ENCODE data around the gene GABARAP. TPM values are rescaled to one million over a fixed set of nuclear protein-coding genes. Genes with fewer than 3 reads are reported as not detected.

GABARAP gene
- total and polyA plus RNA-seq, 7 experiments from 2014 or later: 214 to 950 (median 296) TPM

DNA sequence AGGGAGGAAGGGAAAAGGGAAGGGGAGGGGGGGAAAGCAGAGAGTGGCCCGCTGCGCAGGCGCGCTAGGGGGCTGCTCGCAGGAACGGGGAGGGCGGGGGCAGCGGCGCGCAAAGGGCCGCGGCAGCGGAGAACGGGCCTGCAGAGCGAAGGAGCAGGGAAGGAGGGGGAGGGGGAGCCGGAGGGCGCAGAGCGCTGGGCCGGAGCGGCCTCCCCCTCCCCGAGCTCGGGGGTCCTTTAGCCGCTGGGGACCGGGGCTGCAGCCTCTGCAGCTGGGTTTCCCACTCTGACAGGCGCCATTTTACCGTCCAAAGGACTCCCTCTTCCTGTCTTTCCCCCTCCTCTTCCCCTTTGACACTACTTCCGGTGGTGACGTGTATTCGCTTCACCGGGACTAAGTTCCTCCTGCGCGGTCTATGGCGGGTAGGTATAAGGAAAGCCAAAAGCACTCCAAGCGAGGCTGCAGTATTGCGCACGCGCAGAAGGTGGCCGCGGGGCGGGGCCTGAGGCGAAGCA, 9.5 kb upstream of the GABARAP start, which contains the start of gene CTDNEP1:
TSS of gene CTDNEP1 (minus strand) at position 74 of the 515 bp plus-strand sequence. CDS start 438 bp downstream, outside the sequence.
- Mint-ChIP-seq H3K27me3 (peaks cover 0 to 4% (median 0%) of the 10 kb centered on the region in 5 donors), H3K9me3 (no peaks in the 10 kb centered on the region), H3K4me1 (peaks cover 29 to 55% (median 42%) of the 10 kb centered on the region in 7 donors), H3K36me3 (peaks cover 4 to 17% (median 7%) of the 10 kb centered on the region in 5 donors), H3K27ac (peak within 1 kb of the TSS; percentile 95 to 100 (median 99)), H3K4me3 (peak within 1 kb of the TSS; percentile 85 to 98 (median 96))
- no peaks in the 10 kb centered on the region for H3K27me3 ChIP-seq (ENCODE audit: control insufficient read depth in 2 of 2, insufficient read depth in 2 of 2, low read length in 2 of 2)
- H3K36me3 ChIP-seq (ENCODE audit: control insufficient read depth in 2 of 3, insufficient read depth in 3 of 3, low read length in 3 of 3): peaks cover 0 to 38% (median 0%) of the 10 kb centered on the region in 3 experiments
- H3K4me1 ChIP-seq (ENCODE audit: control insufficient read depth in 2 of 2, insufficient read depth in 2 of 2, low read length in 2 of 2): peaks cover 22 to 32% of the 10 kb centered on the region in 2 donors
- no peaks in the 10 kb centered on the region for H3K9me3 ChIP-seq (ENCODE audit: control insufficient read depth in 2 of 3, low read length in 3 of 3)
- H3K4me3 ChIP-seq (ENCODE audit: low read length): peak within 1 kb of the TSS; percentile 91
- H3K27ac ChIP-seq (ENCODE audit: low read depth, low read length): peak within 1 kb of the TSS; percentile 94
- ChIA-PET CTCF (interaction anchor here (1.2 kb wide), 1 partner anchor 10 kb away, joined by 4 read pairs; the partner anchor contains the start of gene GABARAP), POLR2A (interaction anchor here (0.6 to 3.8 kb wide), 12 partner anchors 11 to 435 kb away, joined by 3 to 78 read pairs (median 3); partner anchors contain the start of genes ACADVL, DLG4, DVL2 and GABARAP)
- peak; percentile 91 for ATAC-seq
- peak; percentile 98 to 100 (median 99) for DNase-seq
- intact Hi-C loops (cut with micrococcal nuclease): loop anchor here (1.0 to 5.0 kb wide), 19 partner anchors 10 to 593 kb away; partner anchors contain the start of genes EIF5A (in 2 of the 2), PHF23 (in 2 of the 2), POLR2A (in 2 of the 2) and SENP3 (in 2 of the 2)

DNA sequence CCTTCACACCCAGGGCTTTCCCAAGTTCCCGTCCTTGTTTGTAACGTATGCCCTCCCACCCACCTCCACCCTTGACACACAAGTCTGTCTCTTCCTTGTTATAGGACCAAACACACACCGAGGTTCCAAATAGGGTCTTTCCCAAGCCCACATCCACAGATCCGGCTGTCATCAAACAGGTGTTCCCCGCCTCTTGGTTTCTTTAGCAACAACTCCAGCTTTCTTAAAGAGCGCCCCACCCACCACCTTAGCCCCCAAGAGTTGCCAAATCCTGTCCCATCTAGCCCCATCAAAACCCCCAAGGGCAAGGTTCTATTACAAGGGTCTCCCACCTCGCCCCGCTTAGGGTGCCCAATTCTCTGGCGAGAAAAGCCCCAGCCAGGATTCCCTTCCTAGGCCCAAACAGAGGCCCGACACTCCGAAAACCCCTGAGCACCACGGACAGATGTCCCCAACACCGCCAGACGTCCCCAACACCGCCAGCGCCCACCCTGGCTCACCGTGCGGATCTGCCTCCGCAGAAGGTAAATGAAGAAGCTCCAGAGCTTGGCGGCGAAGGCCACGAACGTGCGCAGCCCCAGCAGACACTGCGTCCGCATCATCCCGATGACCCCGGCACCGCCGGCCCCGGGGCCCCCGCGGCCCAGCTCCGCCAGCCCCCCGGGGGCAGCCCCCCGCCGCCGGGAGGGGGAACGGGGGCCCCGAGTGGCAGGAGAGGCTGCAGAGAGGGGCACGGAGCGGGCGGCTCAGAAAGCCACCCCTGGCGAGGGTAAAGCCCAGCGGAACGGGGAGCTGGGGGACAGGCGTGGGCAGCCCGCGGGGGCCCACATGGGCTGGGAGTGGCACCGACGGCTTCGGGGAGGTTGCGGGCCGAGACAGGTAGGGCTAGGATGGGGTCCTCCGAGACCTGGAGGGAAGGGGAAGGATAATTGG, 8.7 kb upstream of the GABARAP start:
- H3K4me1 ChIP-seq (ENCODE audit: control insufficient read depth in 2 of 2, insufficient read depth in 2 of 2, low read length in 2 of 2): peaks cover 22 to 32% of the 10 kb centered on the region in 2 donors
- H3K9me3 Mint-ChIP-seq: no peaks in the 10 kb centered on the region
- H3K4me1 Mint-ChIP-seq: peaks cover 29 to 56% (median 42%) of the 10 kb centered on the region in 7 donors
- H3K4me3 Mint-ChIP-seq: peak overlapping the region; percentile 85 to 98 (median 96)
- H3K27ac ChIP-seq (ENCODE audit: low read depth, low read length): peak overlapping the region; percentile 94
- peaks cover 4 to 38% (median 7%) of the 10 kb centered on the region in 3 experiments for H3K36me3 ChIP-seq (ENCODE audit: control insufficient read depth in 2 of 3, insufficient read depth in 3 of 3, low read length in 3 of 3)
- CTCF ChIA-PET: interaction anchor here (1.2 kb wide), 1 partner anchor 9 kb away, joined by 4 read pairs; the partner anchor contains the start of gene GABARAP
- H3K9me3 ChIP-seq (ENCODE audit: control insufficient read depth in 2 of 3, low read length in 3 of 3): no peaks in the 10 kb centered on the region
- POLR2A ChIA-PET: interaction anchor here (0.6 to 3.8 kb wide), 11 partner anchors 10 to 436 kb away, joined by 3 to 78 read pairs (median 3); partner anchors contain the start of genes ACADVL, DLG4, DVL2 and GABARAP
- H3K27ac Mint-ChIP-seq: peak overlapping the region; percentile 82 to 100 (median 97)
- peaks cover 7 to 18% (median 13%) of the 10 kb centered on the region in 5 donors for H3K36me3 Mint-ChIP-seq
- ATAC-seq: no peak
- H3K4me3 ChIP-seq (ENCODE audit: low read length): peak overlapping the region; percentile 91
- intact Hi-C loops (cut with micrococcal nuclease): loop anchor here (5.0 kb wide), 3 partner anchors 151 to 436 kb away; partner anchors contain the start of genes FGF11 (in 1 of the 2), TMEM102 (in 1 of the 2), TMEM256 (in 1 of the 2) and TP53 (in 1 of the 2)
- H3K27me3 Mint-ChIP-seq: peaks cover 0 to 4% (median 0%) of the 10 kb centered on the region in 5 donors
- H3K27me3 ChIP-seq (ENCODE audit: control insufficient read depth in 2 of 2, insufficient read depth in 2 of 2, low read length in 2 of 2): no peaks in the 10 kb centered on the region
- peak in 2 of 9 donors; percentile 29 to 64 for DNase-seq

DNA sequence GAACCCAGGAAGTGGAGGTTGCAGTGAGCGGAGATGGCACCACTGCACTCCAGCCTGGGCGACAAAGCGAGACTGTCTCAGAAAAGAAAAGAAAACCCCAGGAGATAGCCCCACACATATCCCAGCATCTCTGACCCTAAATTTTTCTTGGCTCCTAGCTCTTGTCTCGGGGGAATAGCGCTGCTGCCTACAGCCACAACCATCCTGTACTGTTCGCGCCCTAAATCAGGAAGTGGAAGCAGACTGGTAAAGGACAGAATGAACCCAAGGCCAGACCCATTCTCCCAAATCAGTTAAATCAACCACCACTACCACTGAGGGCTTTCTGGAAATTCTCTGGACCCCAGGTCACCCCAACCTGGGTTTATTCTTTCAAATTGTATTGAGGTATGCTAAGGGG, 7.6 kb upstream of the GABARAP start:
- peak in 1 of 9 donors; percentile 5 for DNase-seq
- H3K36me3 Mint-ChIP-seq: peaks cover 7 to 18% (median 13%) of the 10 kb centered on the region in 5 donors
- POLR2A ChIA-PET: interaction anchor here (1.0 to 3.8 kb wide), 3 partner anchors 9 to 236 kb away, joined by 3 to 78 read pairs (median 9); partner anchors contain the start of genes DVL2, GABARAP and PHF23

GRCh38 chr17:7249214-7249613, 7.0 kb upstream of the GABARAP start:
- DNase-seq: peak in 1 of 9 donors; percentile 5
- intact Hi-C loops (cut with micrococcal nuclease): no loop called here
- ATAC-seq: no peak

More for the DNA sequence above, 7.6 kb upstream of the GABARAP start:
- H3K36me3 ChIP-seq (ENCODE audit: control insufficient read depth in 2 of 3, insufficient read depth in 3 of 3, low read length in 3 of 3): peaks cover 8 to 31% (median 8%) of the 10 kb centered on the region in 3 experiments
- H3K27me3 Mint-ChIP-seq: peaks cover 0 to 4% (median 0%) of the 10 kb centered on the region in 5 donors
- no peaks in the 10 kb centered on the region for H3K27me3 ChIP-seq (ENCODE audit: control insufficient read depth in 2 of 2, insufficient read depth in 2 of 2, low read length in 2 of 2)
- CTCF ChIA-PET: interaction anchor here (0.6 to 1.0 kb wide), 2 partner anchors 29 to 204 kb away, joined by 3 to 4 read pairs; no protein-coding TSS in a partner anchor
- peak overlapping the region; percentile 94 for H3K27ac ChIP-seq (ENCODE audit: low read depth, low read length)
- no peaks in the 10 kb centered on the region for H3K9me3 ChIP-seq (ENCODE audit: control insufficient read depth in 2 of 3, low read length in 3 of 3)
- ATAC-seq: no peak
- H3K9me3 Mint-ChIP-seq: no peaks in the 10 kb centered on the region
- H3K27ac Mint-ChIP-seq: peak overlapping the region in 8 of 9 donors; percentile 69 to 100 (median 94)
- intact Hi-C loops (cut with micrococcal nuclease): loop anchor here (5.0 kb wide), 3 partner anchors 152 to 437 kb away; partner anchors contain the start of genes FGF11 (in 1 of the 2), TMEM102 (in 1 of the 2), TMEM256 (in 1 of the 2) and TP53 (in 1 of the 2)
- peaks cover 22 to 32% of the 10 kb centered on the region in 2 donors for H3K4me1 ChIP-seq (ENCODE audit: control insufficient read depth in 2 of 2, insufficient read depth in 2 of 2, low read length in 2 of 2)
- peak overlapping the region; percentile 85 to 97 (median 94) for H3K4me3 Mint-ChIP-seq
- peak overlapping the region; percentile 91 for H3K4me3 ChIP-seq (ENCODE audit: low read length)
- peaks cover 28 to 55% (median 42%) of the 10 kb centered on the region in 7 donors for H3K4me1 Mint-ChIP-seq

DNA sequence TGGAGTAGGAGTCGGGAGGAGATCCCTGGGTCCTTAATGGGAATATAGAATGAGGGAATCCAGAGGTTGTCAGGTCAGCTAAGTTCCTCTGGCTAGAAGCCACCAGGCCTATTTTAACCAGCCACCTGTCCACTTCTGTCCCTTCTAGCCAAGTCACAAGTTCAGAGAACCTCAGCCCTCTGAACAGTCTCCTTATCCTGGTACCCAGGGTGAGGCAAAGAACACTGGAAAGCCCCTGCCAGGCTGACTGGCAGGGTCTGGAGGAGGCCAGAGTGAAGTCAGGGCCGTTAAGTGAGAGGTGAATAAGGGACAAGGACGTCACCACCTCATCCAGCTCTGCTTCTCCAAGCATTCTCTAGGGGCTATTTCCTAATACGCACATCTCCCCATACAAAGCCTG, 6.5 kb upstream of the GABARAP start:
- H3K27me3 ChIP-seq (ENCODE audit: control insufficient read depth in 2 of 2, insufficient read depth in 2 of 2, low read length in 2 of 2): no peaks in the 10 kb centered on the region
- H3K4me1 Mint-ChIP-seq: peaks cover 28 to 50% (median 38%) of the 10 kb centered on the region in 7 donors
- peak overlapping the region in 6 of 9 donors; percentile 1 to 95 (median 66) for H3K27ac Mint-ChIP-seq
- peak in 1 of 9 donors; percentile 3 for DNase-seq
- no peak for ATAC-seq
- no peak overlapping the region for H3K4me3 ChIP-seq (ENCODE audit: low read length)
- ChIA-PET POLR2A (interaction anchor here (1.0 to 3.8 kb wide), 3 partner anchors 8 to 237 kb away, joined by 3 to 78 read pairs (median 7); partner anchors contain the start of genes DVL2, GABARAP and PHF23), CTCF (interaction anchor here (1.0 kb wide), 1 partner anchor 203 kb away, joined by 3 read pairs; no protein-coding TSS in a partner anchor)
- peaks cover 0 to 4% (median 0%) of the 10 kb centered on the region in 5 donors for H3K27me3 Mint-ChIP-seq
- H3K9me3 Mint-ChIP-seq: no peaks in the 10 kb centered on the region
- no peaks in the 10 kb centered on the region for H3K9me3 ChIP-seq (ENCODE audit: control insufficient read depth in 2 of 3, low read length in 3 of 3)
- H3K4me3 Mint-ChIP-seq: peak overlapping the region in 7 of 10 donors; percentile 39 to 97 (median 89)
- peak overlapping the region; percentile 94 for H3K27ac ChIP-seq (ENCODE audit: low read depth, low read length)
- H3K4me1 ChIP-seq (ENCODE audit: control insufficient read depth in 2 of 2, insufficient read depth in 2 of 2, low read length in 2 of 2): peaks cover 22 to 32% of the 10 kb centered on the region in 2 donors
- peaks cover 5 to 18% (median 10%) of the 10 kb centered on the region in 5 donors for H3K36me3 Mint-ChIP-seq
- intact Hi-C loops (cut with micrococcal nuclease): no loop called here
- peaks cover 8 to 33% (median 14%) of the 10 kb centered on the region in 3 experiments for H3K36me3 ChIP-seq (ENCODE audit: control insufficient read depth in 2 of 3, insufficient read depth in 3 of 3, low read length in 3 of 3)

More at GRCh38 chr17:7249214-7249613, 7.0 kb upstream of the GABARAP start:
- Mint-ChIP-seq H3K36me3 (peaks cover 5 to 18% (median 10%) of the 10 kb centered on the region in 5 donors), H3K27me3 (peaks cover 0 to 4% (median 0%) of the 10 kb centered on the region in 5 donors), H3K9me3 (no peaks in the 10 kb centered on the region), H3K4me1 (peaks cover 28 to 54% (median 42%) of the 10 kb centered on the region in 7 donors), H3K27ac (peak overlapping the region in 7 of 9 donors; percentile 1 to 95 (median 77)), H3K4me3 (peak overlapping the region; percentile 39 to 97 (median 88))
- no peaks in the 10 kb centered on the region for H3K27me3 ChIP-seq (ENCODE audit: control insufficient read depth in 2 of 2, insufficient read depth in 2 of 2, low read length in 2 of 2)
- POLR2A ChIA-PET: interaction anchor here (1.0 to 3.8 kb wide), 3 partner anchors 8 to 236 kb away, joined by 3 to 78 read pairs (median 7); partner anchors contain the start of genes DVL2, GABARAP and PHF23
- peaks cover 8 to 33% (median 14%) of the 10 kb centered on the region in 3 experiments for H3K36me3 ChIP-seq (ENCODE audit: control insufficient read depth in 2 of 3, insufficient read depth in 3 of 3, low read length in 3 of 3)
- H3K9me3 ChIP-seq (ENCODE audit: control insufficient read depth in 2 of 3, low read length in 3 of 3): no peaks in the 10 kb centered on the region
- H3K27ac ChIP-seq (ENCODE audit: low read depth, low read length): peak overlapping the region; percentile 94
- CTCF ChIA-PET: interaction anchor here (0.6 to 1.0 kb wide), 2 partner anchors 30 to 203 kb away, joined by 3 to 4 read pairs; no protein-coding TSS in a partner anchor
- H3K4me3 ChIP-seq (ENCODE audit: low read length): no peak overlapping the region
- peaks cover 22 to 32% of the 10 kb centered on the region in 2 donors for H3K4me1 ChIP-seq (ENCODE audit: control insufficient read depth in 2 of 2, insufficient read depth in 2 of 2, low read length in 2 of 2)

Data from naive thymus-derived CD4-positive, alpha-beta T cell (primary cell).